EL (cell line): Measurements from ENCODE around the gene LRRC10.

Experiments used
- DNase-seq: peaks from one replicate; pipeline ENCODE4 v3.0.0-alpha.2; 2016

LRRC10 gene, protein sequence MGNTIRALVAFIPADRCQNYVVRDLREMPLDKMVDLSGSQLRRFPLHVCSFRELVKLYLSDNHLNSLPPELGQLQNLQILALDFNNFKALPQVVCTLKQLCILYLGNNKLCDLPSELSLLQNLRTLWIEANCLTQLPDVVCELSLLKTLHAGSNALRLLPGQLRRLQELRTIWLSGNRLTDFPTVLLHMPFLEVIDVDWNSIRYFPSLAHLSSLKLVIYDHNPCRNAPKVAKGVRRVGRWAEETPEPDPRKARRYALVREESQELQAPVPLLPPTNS

DNA sequence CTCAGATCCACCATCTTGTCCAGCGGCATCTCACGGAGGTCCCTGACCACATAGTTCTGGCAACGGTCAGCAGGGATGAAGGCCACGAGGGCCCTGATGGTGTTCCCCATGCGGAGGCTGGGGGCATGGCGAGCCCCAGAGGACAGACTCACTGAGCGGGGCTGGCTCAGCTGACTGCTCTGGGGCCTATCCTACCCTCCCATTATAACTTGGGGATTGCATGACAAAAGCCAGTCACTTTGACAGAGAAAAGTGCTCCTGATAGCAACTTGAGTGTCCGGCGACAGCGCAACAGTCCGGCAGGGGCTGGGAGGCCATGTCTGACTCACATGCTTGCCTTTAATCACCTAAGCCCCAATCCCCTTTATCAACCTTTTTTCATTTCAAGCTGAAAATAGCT lies at the start of gene LRRC10:
TSS of gene LRRC10 (minus strand) at position 179 of the 400 bp plus-strand sequence. CDS start at position 110, 69 bp downstream.
- DNase-seq = no peak

DNA sequence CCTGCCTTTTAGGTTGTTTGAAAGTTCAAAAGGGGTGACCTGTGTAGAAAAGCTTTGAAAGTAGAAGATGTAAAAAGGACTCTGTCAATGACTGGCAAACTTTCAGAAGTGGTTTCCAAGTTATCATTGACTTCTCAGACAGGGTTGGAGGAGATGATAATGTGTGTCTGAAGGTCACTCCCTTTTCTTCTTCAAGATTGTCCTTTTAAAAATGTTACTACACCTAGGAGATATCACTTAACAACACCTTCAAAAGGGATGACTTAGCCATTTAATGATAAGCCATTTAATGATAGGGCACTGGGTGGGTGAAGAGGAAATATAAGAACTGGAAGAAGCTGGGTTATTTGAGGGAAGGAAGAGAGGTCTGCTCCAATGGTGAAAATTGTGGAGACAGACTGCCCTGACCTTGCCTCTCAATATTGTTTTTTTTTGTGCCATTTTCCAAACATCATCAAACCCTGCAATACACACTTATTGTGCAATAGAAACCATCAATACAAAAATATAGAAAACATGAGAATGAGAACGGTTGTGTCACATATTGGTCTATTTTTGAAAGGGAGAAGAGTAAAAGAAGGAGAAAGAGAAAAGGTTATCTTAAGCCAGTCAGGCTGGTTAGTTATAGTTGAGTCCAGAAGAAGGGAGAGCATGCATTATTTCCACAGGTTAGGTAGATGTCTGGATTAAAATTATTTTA lies 49.6 kb upstream of the LRRC10 start:
- no peak for DNase-seq

DNA sequence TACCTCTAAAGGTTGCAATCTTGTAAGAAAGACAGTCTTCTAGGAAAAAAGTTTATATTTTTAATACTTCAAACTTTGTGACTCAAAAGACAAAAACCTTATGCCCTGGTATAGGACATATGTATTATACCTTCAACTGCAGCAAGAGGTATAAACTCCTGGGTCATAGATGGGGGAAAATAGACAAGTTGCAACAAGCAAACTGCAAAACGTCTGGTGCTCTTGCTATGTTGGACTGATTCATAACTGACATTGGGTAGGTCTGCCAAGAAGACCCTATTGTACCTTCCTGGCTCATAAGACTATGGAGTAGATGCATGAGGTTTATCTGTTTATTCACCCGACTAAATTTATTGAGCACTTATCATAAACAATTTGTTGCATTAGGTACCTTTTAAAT lies 47.5 kb upstream of the LRRC10 start:
- DNase-seq = no peak

DNA sequence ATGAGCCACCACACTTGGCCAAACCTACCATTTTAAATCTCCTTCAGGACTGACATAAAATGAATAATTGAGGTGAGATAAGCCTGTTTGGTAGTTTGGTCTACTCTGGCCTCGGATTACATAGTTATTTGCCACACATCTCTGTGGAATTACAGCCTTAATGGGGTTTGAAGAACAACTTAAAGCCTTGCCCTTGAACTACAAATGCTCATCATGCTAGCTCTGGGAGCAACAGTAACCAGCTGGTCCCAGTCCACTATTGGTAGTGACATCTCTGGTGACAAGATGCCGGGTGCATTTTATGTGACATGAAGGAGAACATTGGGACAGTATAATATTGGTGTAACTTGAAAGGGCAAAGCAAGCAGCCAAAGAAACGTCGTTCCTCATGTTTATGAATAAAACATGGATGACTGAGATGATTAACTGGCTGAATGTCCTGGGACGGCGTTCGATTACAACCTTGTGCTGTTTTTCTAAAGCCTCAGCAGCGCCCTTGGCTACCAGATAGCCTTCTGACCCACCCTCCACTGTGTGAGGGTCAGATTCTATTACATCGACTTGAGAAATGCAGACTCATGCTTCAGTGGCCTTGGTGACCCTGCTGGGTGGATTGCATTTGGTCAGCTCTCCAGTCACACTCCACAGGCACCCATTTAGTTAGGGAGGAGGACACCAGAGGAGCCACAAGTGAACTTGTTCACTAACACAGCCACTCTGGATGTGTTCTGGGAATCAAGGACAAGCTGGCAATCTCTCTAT lies 46.9 kb upstream of the LRRC10 start:
- no peak for DNase-seq

DNA sequence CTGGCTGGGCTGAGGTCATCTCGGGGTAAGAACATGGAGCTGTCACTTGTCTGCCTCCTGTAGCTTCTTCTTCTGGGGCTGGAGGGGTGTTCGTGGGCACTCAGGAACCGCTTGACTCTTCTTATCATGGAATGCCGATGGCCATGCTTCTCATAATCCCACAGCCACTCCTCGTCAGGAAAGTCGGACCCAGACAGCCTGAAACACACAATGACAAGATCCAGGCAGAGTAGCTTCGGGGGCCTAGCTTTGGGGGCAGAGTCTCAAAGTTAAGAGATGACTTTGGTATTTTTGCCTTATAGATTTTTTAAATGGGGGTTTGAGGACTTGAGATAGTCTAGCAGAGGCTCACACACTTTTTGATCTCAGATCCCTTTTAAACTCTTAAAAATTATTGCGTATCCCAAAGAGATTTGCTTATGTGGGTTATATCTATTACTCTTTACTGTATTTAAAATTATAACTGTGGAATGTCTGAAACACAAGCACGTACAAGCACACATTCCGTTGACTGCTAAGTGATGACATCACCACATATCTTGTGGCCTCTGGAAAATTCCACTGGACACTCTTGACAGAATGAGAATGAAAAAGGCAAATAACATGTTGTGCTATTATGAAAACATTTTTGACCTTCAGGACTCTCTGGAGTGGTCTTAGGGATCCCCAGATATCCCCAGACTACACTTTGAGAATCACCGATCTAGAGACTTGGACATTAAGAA lies 45.1 kb upstream of the LRRC10 start:
- peak; percentile 92 for DNase-seq

DNA sequence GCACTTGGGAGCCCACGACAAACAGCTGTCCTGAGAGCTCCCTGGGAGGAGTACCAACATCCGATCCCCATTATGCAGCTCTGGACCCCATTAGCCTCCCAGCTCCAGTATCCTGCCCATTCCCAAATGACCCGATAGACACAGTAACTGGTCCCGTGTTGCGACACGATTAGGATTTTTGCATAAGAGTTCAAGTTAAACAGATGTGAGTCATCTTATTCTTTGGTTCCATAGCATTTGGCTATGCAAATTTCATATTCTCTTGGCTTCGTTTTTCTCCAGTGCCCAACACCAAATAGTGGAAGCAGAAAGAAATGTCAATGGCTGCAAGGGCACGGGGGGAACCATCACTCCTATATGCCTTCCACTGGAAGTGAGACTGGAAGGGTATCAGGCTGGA lies 43.0 kb upstream of the LRRC10 start:
- peak; percentile 44 for DNase-seq

DNA sequence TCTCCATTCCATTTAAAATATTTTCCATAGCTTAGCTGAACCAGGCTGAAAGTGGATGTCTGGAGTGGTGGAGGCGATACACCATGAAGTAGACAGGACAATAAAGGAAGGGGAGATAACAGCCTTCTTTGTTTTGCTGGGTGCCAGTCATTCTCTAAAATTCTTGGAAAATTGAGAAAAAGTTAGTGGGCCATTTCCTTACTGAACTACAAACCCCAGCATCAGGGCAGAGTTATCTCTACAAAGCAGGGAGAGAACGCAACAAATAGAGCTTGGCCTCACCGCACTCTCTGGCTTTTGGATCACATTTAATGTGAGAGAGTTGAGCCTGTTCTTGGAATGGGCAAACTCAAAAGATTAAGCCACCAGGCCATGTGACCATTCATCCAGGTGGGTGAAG lies 41.2 kb upstream of the LRRC10 start:
- no peak for DNase-seq

DNA sequence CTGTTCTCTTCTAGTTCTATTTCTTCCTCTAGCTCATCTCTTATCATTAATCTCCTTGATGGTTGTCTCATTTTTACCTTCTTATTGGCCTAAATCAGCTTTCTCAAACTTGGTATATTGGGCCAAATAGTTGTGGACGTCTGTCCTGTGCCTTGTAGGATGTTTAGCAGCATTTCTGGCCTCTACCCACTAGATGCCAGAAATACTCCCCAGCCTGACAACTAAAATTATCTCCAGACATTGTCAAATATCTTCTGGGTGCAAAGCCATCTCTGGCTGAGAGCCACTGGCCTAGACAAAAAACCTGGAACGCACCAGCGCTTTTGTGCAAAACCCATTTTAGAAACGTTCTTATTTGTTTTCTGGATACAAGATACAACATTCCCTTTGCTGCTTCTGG lies 38.8 kb upstream of the LRRC10 start:
- no peak for DNase-seq

DNA sequence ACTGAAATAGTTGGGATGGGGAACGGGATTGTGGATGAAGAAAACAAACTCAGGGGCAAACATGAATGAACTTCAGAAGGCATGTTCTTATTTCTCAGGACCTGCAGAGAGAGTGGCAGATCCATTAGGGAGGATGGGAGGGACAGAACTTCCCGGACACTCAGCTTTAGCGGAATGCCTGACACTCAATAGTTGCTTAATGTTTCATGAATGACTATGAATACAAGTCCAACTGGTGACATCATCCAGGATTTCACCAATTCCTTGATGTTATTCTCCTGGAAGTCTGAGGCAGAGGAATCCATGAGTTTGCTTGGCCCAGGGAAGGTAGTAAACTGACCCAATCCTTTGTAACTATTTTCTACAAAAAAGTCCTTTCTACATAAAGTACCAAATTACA lies 37.8 kb upstream of the LRRC10 start:
- peak; percentile 93 for DNase-seq

DNA sequence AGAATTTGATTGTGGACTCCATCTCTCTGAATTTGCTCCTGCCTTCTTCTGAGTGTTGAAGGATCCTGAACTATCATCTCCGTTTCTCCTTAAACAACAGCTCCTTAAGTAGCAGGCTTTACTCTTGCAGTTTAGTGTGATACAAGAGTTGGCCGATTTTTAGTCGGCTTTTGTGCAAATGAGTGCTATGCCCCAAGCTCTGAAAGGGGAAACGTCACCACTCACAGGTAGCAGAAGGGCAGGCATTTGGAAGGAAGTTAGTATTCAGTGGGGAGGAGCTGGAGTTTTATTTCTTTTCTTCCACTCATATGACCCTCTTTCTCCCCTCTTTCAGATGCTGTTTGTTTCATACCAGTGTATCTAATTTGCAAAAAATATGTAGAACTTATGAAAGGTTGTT lies 36.5 kb upstream of the LRRC10 start:
- DNase-seq = no peak

DNA sequence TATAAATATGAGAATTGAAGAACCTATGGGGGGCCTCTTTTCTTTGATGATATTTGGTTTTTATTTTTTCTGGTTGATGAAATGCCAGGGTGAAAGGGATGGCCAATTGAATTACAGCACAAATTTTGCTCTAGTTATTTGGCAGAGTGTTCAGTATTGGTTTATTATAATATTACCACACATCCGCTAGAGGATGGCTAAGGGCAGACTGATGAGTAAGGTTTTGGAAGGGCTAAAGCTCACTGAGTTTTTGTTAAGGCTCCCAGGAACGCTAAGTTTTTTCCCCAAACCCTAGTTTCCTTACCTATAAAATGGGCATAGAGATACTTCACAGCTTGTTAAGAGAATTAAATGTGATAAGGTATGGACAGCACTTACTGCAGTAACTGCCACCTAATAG lies 34.3 kb upstream of the LRRC10 start:
- DNase-seq = no peak

DNA sequence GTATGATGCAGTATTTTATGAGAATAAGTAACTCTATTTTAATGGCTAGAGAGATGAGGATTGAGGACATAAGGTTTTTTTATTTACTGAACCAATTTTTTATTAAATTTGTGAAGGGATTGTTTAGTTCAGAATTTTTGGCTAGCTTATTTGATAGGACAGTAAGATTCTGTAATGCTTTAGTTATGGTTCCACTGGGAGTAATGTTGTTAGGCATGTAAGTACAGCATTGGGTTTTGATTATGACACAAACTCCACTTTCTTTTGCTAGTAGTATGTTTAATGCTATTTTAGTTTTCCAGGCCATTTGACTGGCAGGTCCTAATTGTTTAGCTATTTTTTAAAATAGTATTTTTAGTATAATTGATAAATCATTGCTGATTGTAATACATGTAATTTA lies 33.8 kb upstream of the LRRC10 start:
- DNase-seq = no peak

DNA sequence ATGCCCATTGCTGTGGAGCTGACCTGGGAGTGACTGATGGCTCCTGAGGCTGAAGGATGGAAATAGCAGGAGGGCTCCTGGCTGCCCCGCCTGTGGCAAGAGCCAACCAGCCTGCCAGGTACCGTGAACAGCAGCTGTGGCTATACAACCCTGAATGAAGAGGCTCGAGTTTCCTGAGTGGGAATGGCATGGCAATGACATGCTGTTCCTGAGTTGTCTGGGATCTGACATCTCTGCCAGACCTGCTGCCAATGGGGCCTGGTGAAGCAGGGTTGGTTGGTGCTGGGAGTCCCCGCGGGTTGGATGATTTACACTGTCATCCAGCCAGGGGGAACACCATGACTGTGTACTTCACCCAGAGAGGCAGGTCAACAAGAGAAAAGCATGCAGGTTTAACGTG lies 31.8 kb upstream of the LRRC10 start:
- no peak for DNase-seq

DNA sequence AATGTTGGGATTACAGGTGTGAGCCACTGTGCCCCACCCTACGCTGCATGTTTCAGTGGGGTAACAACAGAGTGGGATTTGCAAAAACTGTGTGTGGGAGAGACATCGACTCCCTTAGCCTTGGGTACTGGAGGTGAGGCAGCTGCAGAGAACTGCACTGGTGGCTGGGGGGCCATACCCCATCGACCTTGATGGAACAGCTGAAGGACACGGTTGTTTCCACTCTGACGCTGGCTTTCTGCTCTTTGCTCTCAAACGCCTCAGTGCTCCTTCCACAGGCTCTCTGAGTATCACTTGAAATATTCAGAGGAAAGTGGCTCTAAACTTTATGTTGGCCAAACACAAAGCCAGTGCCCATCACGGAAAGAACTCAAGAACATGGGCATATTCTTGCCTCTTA lies 30.8 kb upstream of the LRRC10 start:
- no peak for DNase-seq

DNA sequence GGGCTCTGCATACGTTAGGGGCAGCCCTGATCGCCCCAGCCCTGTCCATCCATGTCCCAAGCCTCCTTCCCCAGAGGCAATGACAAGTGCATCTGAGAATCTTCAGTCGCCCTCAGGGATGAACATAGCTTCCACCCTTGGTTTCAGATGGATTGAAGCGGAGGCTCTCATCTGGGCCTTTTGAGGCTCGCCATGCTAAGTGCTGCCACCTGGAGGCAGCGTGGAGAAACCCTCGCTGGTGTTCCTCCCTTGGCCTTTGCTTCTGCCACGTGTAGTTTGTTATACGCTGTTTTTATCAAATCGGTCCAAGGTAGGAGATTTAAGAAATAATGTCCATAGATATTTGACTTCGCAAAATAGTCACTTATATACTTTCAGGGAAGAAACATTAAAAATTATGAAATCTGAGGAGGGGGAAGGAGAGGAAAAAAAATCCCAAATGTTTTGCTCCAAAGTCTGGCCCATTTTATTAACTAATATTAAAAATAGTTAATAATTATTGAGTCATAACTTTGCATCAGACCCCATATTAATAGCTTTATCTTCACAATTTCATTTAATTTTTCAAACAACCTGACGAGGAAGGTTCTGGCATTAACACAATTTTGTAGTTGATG lies 28.8 kb upstream of the LRRC10 start:
- peak; percentile 74 for DNase-seq

DNA sequence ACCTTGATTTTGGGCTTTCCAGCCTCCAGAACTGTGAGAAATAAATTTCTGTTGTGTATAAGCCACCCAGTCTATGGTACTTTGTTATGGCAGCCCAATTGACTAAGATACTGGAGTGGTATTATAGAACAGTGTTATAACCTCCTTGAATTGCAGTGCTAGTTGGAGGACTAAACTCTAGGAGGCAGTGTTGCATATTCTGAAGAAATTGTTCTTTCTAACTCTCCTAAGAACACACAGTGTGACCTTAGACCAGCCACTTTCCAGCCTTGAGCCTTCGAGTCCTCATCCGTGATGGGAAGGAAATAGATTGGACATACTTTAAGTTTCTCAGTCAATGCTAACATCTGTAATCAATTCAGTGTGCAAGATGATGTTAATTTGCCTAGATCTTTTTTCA lies 22.4 kb upstream of the LRRC10 start:
- no peak for DNase-seq

DNA sequence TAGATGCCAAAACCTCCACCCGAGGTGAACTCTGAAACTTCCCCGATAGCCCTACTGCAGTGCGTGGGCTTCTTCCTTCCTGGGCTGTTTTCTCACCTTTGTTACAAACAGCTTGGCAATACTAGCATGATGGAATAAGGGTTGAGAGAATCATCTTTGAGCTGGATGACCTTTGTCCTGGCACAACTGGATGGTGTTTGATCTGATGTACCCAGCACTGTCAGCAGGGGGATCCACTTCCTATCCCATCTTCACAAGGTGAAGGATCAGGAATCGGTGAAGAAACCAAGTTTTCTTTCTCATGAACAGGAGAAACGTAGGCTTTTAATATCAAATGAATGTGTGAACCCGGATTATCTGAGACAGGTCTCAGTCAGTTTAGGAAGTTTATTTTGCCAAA lies 19.5 kb upstream of the LRRC10 start:
- no peak for DNase-seq

DNA sequence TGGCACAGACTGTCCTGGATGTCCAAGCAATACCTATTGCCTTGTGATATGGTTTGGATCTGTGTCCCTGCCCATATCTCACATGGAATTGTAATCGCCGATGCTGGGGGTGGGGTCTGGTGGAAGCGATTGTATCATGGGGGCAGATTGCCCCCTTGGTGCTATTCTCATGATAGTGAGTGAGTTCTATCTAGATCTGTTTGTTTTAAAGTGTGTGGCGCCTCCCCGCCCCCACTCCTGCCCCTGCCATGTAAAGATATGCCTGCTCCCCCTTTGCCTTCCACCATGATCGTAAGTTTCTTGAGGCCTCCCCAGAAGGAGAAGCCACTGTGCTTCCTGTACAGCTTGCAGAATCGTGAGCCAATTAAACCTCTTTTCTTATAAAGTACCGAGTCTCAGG lies 16.8 kb upstream of the LRRC10 start:
- DNase-seq = no peak

DNA sequence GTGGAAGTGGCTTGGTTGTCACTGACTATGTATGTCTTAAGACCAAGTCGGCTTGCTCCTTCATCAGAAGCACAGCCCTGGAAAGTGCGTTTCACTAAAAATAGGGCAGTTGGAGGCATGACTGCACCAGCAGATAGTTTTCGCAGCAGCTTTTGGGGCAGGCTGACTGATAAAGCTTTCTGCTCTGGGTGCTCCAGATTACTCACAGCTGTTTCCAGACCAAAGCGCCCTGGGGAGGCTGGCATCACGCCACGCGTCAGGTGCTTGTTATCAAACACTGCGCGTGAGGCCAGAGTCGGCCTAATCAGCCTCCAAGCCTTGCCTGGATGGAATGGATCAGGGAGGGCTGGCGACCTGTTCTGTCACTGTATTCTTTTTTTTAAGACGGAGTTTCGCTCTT lies 13.3 kb upstream of the LRRC10 start:
- DNase-seq = no peak

DNA sequence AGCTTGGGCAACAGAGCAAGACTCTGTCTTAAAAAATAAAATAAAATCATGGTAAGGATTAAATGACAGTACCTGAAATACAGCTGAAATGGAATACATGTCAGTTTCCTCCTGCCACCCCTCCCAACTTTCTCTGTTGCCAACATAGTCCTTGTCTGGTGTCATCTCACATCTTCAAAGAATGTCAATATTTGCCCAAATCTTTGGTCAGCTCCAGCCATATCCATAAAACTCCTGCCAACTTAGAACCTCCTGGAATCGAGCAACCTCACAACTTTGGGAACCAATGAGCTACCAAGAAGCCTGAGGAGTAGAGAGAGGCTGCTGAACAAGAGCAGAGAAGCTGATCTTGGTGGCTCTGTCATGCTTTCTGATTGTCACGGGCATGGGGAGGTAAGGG lies 10.8 kb upstream of the LRRC10 start:
- no peak for DNase-seq

DNA sequence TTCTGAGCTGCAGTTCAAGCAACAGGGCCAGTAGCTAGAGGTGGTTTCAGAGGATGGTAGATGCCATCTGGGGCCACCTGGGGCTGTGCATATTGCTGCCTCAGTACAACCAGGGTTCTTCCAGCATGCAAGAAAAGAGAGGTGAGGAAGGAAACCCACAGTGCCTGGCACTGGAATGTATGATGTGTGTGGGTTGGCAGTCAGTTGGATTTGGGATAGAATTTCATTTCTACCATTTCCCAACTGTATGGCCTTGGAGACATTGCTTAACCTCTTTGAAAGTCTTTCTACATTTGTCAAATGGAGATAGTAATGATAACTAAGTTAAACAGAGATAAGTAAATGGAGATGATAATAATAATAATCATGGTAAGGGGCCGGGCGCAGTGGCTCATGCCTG lies 10.2 kb upstream of the LRRC10 start:
- no peak for DNase-seq

DNA sequence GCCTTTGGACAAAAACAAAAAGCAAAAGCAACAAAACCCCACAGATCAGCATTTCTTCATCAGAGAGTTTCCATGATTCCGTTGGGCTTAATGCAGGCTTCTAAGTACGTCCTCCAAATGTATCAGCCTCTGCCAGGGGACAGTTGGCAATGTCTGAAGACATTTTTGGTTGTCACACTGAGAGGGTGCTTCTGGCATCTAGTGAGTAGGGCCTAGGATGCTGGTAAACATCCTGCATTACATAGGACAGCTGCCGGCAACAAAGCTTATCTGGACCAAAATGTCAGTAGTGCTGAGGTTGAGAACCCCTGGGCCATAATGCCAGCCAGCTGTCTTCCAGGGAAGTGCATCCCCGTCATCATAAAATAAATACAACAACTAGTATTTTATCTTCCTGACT lies 9.4 kb upstream of the LRRC10 start:
- DNase-seq = no peak

DNA sequence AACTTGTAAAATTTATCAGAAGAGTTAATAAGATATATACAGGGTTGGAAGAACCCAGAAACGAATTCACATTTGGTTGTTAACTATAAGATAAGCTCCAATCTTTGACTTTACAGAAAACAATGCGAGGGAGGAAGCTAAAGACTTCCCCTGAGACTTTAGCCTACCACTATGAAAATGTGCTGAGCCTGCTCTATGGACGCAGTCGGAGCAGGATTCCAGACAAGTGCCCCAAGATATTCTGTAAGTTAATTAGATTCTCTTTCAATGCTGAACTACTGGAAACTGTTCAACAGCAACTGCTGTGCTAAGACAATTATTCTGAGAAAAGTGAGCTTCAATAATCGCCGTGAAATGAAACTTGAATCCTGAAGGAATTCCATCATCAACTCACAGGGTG lies 8.3 kb upstream of the LRRC10 start:
- no peak for DNase-seq
